GM18907 (cell line): ENCODE measurements around the gene YY1.
A peak's percentile ranks its signal among the peaks of the same experiment; 100 is the strongest.
"Not testable (repeated sequence)": the region's sequence is repeated elsewhere in the genome, so short reads cannot be mapped to it uniquely, and the experiment has no call there.

ENCODE experiments used
- ATAC-seq: cut with Tn5 transposase; IDR thresholded peaks from one replicate; pipeline ENCODE4 v1.9.1; 2021; ENCODE audit warnings: mild to moderate bottlenecking, moderate library complexity; ENCODE audit not compliant: unreplicated experiment

Gene YY1

GRCh38 chr14:100295376-100296105, 56.6 kb downstream of the YY1 start:
- no peak for ATAC-seq

- no peak for ATAC-seq
Observed at GRCh38 chr14:100296106-100296651, 57.2 kb downstream of the YY1 start.

GRCh38 chr14:100296729-100297128, 57.8 kb downstream of the YY1 start:
- ATAC-seq: not testable (repeated sequence)

GRCh38 chr14:100297320-100298300, 58.7 kb downstream of the YY1 start:
- ATAC-seq: peak; percentile 77

GRCh38 chr14:100298551-100299237, 59.8 kb downstream of the YY1 start:
- ATAC-seq: no peak

- ATAC-seq: no peak
Observed at GRCh38 chr14:100299238-100299560, 60.3 kb downstream of the YY1 start.

GRCh38 chr14:100302616-100303015, 63.7 kb downstream of the YY1 start:
- no peak for ATAC-seq

GRCh38 chr14:100303179-100303578, 64.2 kb downstream of the YY1 start:
- no peak for ATAC-seq

- no peak for ATAC-seq
Observed at GRCh38 chr14:100303925-100304324, 65.0 kb downstream of the YY1 start.

- no peak for ATAC-seq
Observed at GRCh38 chr14:100304825-100305323, 65.9 kb downstream of the YY1 start.

- ATAC-seq: no peak
Observed at GRCh38 chr14:100305324-100306100, 66.6 kb downstream of the YY1 start.

- ATAC-seq: peak; percentile 87
Observed at GRCh38 chr14:100306101-100306997, 67.4 kb downstream of the YY1 start, which contains the start of gene SLC25A29. Gene SLC25A29 (minus strand): TSS chr14:100306444. CDS start chr14:100306232, 212 bp downstream.

GRCh38 chr14:100306998-100307765, 68.2 kb downstream of the YY1 start:
- peak; percentile 12 for ATAC-seq

- ATAC-seq: no peak
Observed at GRCh38 chr14:100307766-100308426, 69.0 kb downstream of the YY1 start.

- ATAC-seq: not testable (repeated sequence)
Observed at GRCh38 chr14:100308427-100308792, 69.5 kb downstream of the YY1 start.

GRCh38 chr14:100309028-100309737, 70.2 kb downstream of the YY1 start:
- ATAC-seq: no peak
